Hepatocyte (in vitro differentiated cells): ENCODE results near the gene ZDHHC7. TPM values are rescaled to one million over a fixed set of nuclear protein-coding genes. Genes with fewer than 3 reads are reported as not detected.
A peak's percentile ranks its signal among the peaks of the same experiment; 100 is the strongest.

Experiments
- DNase-seq: peaks from one replicate; pipeline ENCODE4 v3.0.0-alpha.2; 2016; ENCODE audit warnings: low spot score
- H2AFZ ChIP-seq: fragments of 200-600 bp; sonication (generic); 2 replicates; pipeline ENCODE4 v1.6.0; 2016; ENCODE audit warnings: antibody characterized with exemption, mild to moderate bottlenecking
- H3K27ac ChIP-seq: fragments of 200-600 bp; sonication (generic); 2 replicates; pipeline ENCODE4 v1.5.1; 2016; ENCODE audit warnings: mild to moderate bottlenecking
- H3K27me3 ChIP-seq: fragments of 200-600 bp; sonication (generic); 2 replicates; pipeline ENCODE4 v1.6.1; 2016
- H3K36me3 ChIP-seq: fragments of 200-600 bp; sonication (generic); replicated peaks from 2 replicates; pipeline ENCODE4 v1.5.1; 2016; ENCODE audit warnings: low read depth; ENCODE audit not compliant: insufficient read depth
- H3K4me1 ChIP-seq: fragments of 200-600 bp; sonication (generic); 2 replicates; pipeline ENCODE4 v1.5.1; 2016; ENCODE audit warnings: mild to moderate bottlenecking, moderate library complexity; ENCODE audit not compliant: insufficient read depth
- H3K4me2 ChIP-seq: fragments of 200-600 bp; sonication (generic); 2 replicates; pipeline ENCODE4 v1.6.0; 2016
- H3K4me3 ChIP-seq: fragments of 200-600 bp; sonication (generic); 2 replicates; pipeline ENCODE4 v1.5.1; 2016; ENCODE audit warnings: mild to moderate bottlenecking
- H3K79me2 ChIP-seq: fragments of 200-600 bp; sonication (generic); 2 replicates; pipeline ENCODE4 v1.6.0; 2017; ENCODE audit warnings: mild to moderate bottlenecking
- H3K9me2 ChIP-seq: fragments of 200-600 bp; sonication (generic); replicated peaks from 2 replicates; pipeline ENCODE4 v1.6.0; 2017; ENCODE audit warnings: mild to moderate bottlenecking; ENCODE audit not compliant: insufficient read depth
- H3K9me3 ChIP-seq: fragments of 200-600 bp; sonication (generic); 2 replicates; pipeline ENCODE4 v1.5.1; 2016; ENCODE audit warnings: low read depth, mild to moderate bottlenecking
- H4K20me1 ChIP-seq: fragments of 200-600 bp; sonication (generic); 2 replicates; pipeline ENCODE4 v1.6.0; 2016; ENCODE audit warnings: mild to moderate bottlenecking; ENCODE audit not compliant: insufficient read depth, poor library complexity, severe bottlenecking
- CTCF ChIP-seq: fragments of 200-600 bp; sonication (generic); IDR thresholded peaks from 2 replicates; pipeline ENCODE4 v1.5.1; 2016; ENCODE audit warnings: antibody characterized with exemption, mild to moderate bottlenecking; ENCODE audit not compliant: poor library complexity
- EZH2 ChIP-seq: fragments of 200-600 bp; sonication (generic); IDR thresholded peaks from 2 replicates; pipeline ENCODE4 v1.6.1; 2016; ENCODE audit warnings: antibody characterized with exemption, mild to moderate bottlenecking, borderline replicate concordance
- EZH2phosphoT487 ChIP-seq: fragments of 200-600 bp; sonication (generic); IDR thresholded peaks from one replicate; pipeline ENCODE4 v1.6.1; 2018; ENCODE audit warnings: antibody characterized with exemption, mild to moderate bottlenecking, low read depth, moderate library complexity; ENCODE audit not compliant: unreplicated experiment, severe bottlenecking
- WGBS: methylation state at CpG from one replicate; pipeline ENCODE4 v1.1.6; 2016; ENCODE audit warnings: low lambda C conversion rate; ENCODE audit errors: missing lambda C conversion rate; 5-methylcytosine and 5-hydroxymethylcytosine counted together
- polyA plus RNA-seq: library from polyadenylated mRNA; unstranded; fragments of >200 nt; fragmentation: Nextera tagmentation; extraction: Ambion mirVana; gene quantifications from 2 replicates; pipeline ENCODE4 v1.2.1, GENCODE V29; 2016
- total RNA-seq: library from RNA; depleted of rRNA; stranded (reverse); fragments of >200 nt; gene quantifications from 2 replicates; pipeline ENCODE4 v1.2.3, GENCODE V29; 2014

ZDHHC7 gene
- total and polyA plus RNA-seq, 2 experiments from 2014 or later: 51.4 to 65.2 TPM

- Histone ChIP-seq H3K36me3 (no peaks in the 10 kb centered on the region), H3K9me2 (no peaks in the 10 kb centered on the region), H3K4me3 (no peak overlapping the region), H3K4me2 (no peak overlapping the region), H3K27ac (no peak overlapping the region), H2AFZ (no peak overlapping the region), H3K9me3 (no peaks in the 10 kb centered on the region), H3K79me2 (no peaks in the 10 kb centered on the region), H3K27me3 (no peaks in the 10 kb centered on the region), H4K20me1 (no peaks in the 10 kb centered on the region), H3K4me1 (peaks cover 20% of the 10 kb centered on the region)
- no peak for TF ChIP-seq EZH2
- no peak for TF ChIP-seq EZH2phosphoT487
- no peak for TF ChIP-seq CTCF
- DNase-seq: no peak
- 94% methylated on average over 5 of the region's 5 CpGs for WGBS
These were observed 54.1 kb downstream of the ZDHHC7 start for GRCh38 chr16:84957192-84957591.

GRCh38 chr16:84955427-84955826, 55.9 kb downstream of the ZDHHC7 start:
- Histone ChIP-seq H3K4me1 (peaks cover 25% of the 10 kb centered on the region), H3K4me2 (no peak overlapping the region), H2AFZ (no peak overlapping the region), H3K79me2 (no peaks in the 10 kb centered on the region), H3K27ac (no peak overlapping the region), H3K9me3 (no peaks in the 10 kb centered on the region), H3K9me2 (no peaks in the 10 kb centered on the region), H3K4me3 (no peak overlapping the region), H4K20me1 (no peaks in the 10 kb centered on the region), H3K27me3 (no peaks in the 10 kb centered on the region), H3K36me3 (no peaks in the 10 kb centered on the region)
- TF ChIP-seq EZH2phosphoT487: no peak
- no peak for TF ChIP-seq EZH2
- no peak for TF ChIP-seq CTCF
- 79% methylated on average over 6 of the region's 6 CpGs for WGBS
- no peak for DNase-seq

- peak; percentile 38 for DNase-seq
- Histone ChIP-seq H2AFZ (no peak overlapping the region), H3K4me3 (no peak overlapping the region), H3K36me3 (no peaks in the 10 kb centered on the region), H3K9me3 (no peaks in the 10 kb centered on the region), H4K20me1 (no peaks in the 10 kb centered on the region), H3K79me2 (no peaks in the 10 kb centered on the region), H3K9me2 (no peaks in the 10 kb centered on the region), H3K4me1 (peaks cover 31% of the 10 kb centered on the region), H3K27me3 (no peaks in the 10 kb centered on the region), H3K4me2 (no peak overlapping the region), H3K27ac (peak overlapping the region; percentile 82)
- WGBS: 57% methylated on average over 9 of the region's 9 CpGs
- no peak for TF ChIP-seq EZH2
- no peak for TF ChIP-seq EZH2phosphoT487
- no peak for TF ChIP-seq CTCF
These were observed 58.1 kb downstream of the ZDHHC7 start for GRCh38 chr16:84953190-84953746.
